MM.1S (cell line): ENCODE results near the gene BORA.

Source experiments
- DNase-seq: peaks from one replicate; pipeline ENCODE4 v3.0.0-alpha.2; 2015
- H2AFZ ChIP-seq: fragments of 300-600 bp; sonication (generic); 2 replicates; pipeline ENCODE4 v1.6.0; 2016; ENCODE audit warnings: antibody characterized with exemption, low read length
- H3F3A ChIP-seq: fragments of 300-600 bp; sonication (generic); 2 replicates; pipeline ENCODE4 v1.6.1; 2016; ENCODE audit warnings: mild to moderate bottlenecking, antibody characterized with exemption, low read length, moderate library complexity, mixed read lengths; ENCODE audit not compliant: insufficient read depth
- H3K27ac ChIP-seq: fragments of 300-600 bp; sonication (generic); 2 replicates; pipeline ENCODE4 v1.5.1; 2016; ENCODE audit warnings: mild to moderate bottlenecking, low read length
- H3K27me3 ChIP-seq: fragments of 300-600 bp; sonication (generic); replicated peaks from 2 replicates; pipeline ENCODE4 v1.6.0; 2016; ENCODE audit warnings: low read length; ENCODE audit not compliant: insufficient read depth
- H3K36me3 ChIP-seq: fragments of 300-600 bp; sonication (generic); replicated peaks from 2 replicates; pipeline ENCODE4 v1.6.1; 2016; ENCODE audit warnings: mild to moderate bottlenecking, low read length, mixed read lengths; ENCODE audit not compliant: insufficient read depth
- H3K4me1 ChIP-seq: fragments of 300-600 bp; sonication (generic); 2 replicates; pipeline ENCODE4 v1.6.1; 2016; ENCODE audit warnings: low read length, mixed read lengths
- H3K4me2 ChIP-seq: fragments of 300-600 bp; sonication (generic); 2 replicates; pipeline ENCODE4 v1.6.0; 2016; ENCODE audit warnings: low read depth, low read length
- H3K4me3 ChIP-seq: fragments of 300-600 bp; sonication (generic); 2 replicates; pipeline ENCODE4 v1.5.1; 2016; ENCODE audit warnings: low read length, mixed read lengths
- H3K79me2 ChIP-seq: fragments of 300-600 bp; sonication (generic); 2 replicates; pipeline ENCODE4 v1.6.1; 2016; ENCODE audit warnings: mixed run types, low read length, mixed read lengths
- H3K9ac ChIP-seq: fragments of 300-600 bp; sonication (generic); 2 replicates; pipeline ENCODE4 v1.6.1; 2016; ENCODE audit warnings: low read length, mixed read lengths
- H3K9me2 ChIP-seq: fragments of 300-600 bp; sonication (generic); replicated peaks from 2 replicates; pipeline ENCODE4 v1.6.1; 2016; ENCODE audit warnings: mild to moderate bottlenecking, low read length, mixed read lengths; ENCODE audit not compliant: insufficient read depth
- H3K9me3 ChIP-seq: fragments of 300-600 bp; sonication (generic); replicated peaks from 2 replicates; pipeline ENCODE4 v1.6.1; 2016; ENCODE audit warnings: mild to moderate bottlenecking, low read length, mixed read lengths; ENCODE audit not compliant: insufficient read depth
- H4K20me1 ChIP-seq: fragments of 300-600 bp; sonication (generic); 2 replicates; pipeline ENCODE4 v1.6.1; 2016; ENCODE audit warnings: mild to moderate bottlenecking, low read length, moderate library complexity, mixed read lengths; ENCODE audit not compliant: insufficient read depth
- CTCF ChIP-seq: fragments of 300-600 bp; sonication (generic); IDR thresholded peaks from 2 replicates; pipeline ENCODE4 v1.5.1; 2016; ENCODE audit warnings: antibody characterized with exemption, low read length, mixed read lengths
- EZH2 ChIP-seq: fragments of 300-600 bp; sonication (generic); optimal IDR thresholded peaks from 2 replicates; pipeline ENCODE3; 2017; ENCODE audit warnings: low read depth, mild to moderate bottlenecking, antibody characterized with exemption, low read length, mixed read lengths
- EZH2phosphoT487 ChIP-seq: fragments of 300-600 bp; sonication (generic); IDR thresholded peaks from 2 replicates; pipeline ENCODE4 v1.6.1; 2018; ENCODE audit warnings: antibody characterized with exemption, low read length

BORA gene

GRCh38 chr13:72757792-72758535 is 30.2 kb downstream of the BORA start:
- no peaks in the 10 kb centered on the region for H3F3A ChIP-seq
- TF ChIP-seq EZH2 (no peak), CTCF (no peak), EZH2phosphoT487 (no peak)
- H3K79me2 ChIP-seq = no peaks in the 10 kb centered on the region
- no peak overlapping the region for H2AFZ ChIP-seq
- H3K4me3 ChIP-seq = no peak overlapping the region
- H3K9ac ChIP-seq = no peak overlapping the region
- H3K36me3 ChIP-seq = no peaks in the 10 kb centered on the region
- no peak for DNase-seq
- H4K20me1 ChIP-seq = no peaks in the 10 kb centered on the region
- H3K27me3 ChIP-seq = no peaks in the 10 kb centered on the region
- no peaks in the 10 kb centered on the region for H3K9me2 ChIP-seq
- no peaks in the 10 kb centered on the region for H3K4me1 ChIP-seq
- H3K9me3 ChIP-seq = no peaks in the 10 kb centered on the region
- H3K4me2 ChIP-seq = no peak overlapping the region
- no peak overlapping the region for H3K27ac ChIP-seq

- Histone ChIP-seq H3K4me3 (no peak overlapping the region), H3K4me2 (no peak overlapping the region), H3K9me2 (no peaks in the 10 kb centered on the region), H3K9me3 (no peaks in the 10 kb centered on the region), H2AFZ (no peak overlapping the region), H3K4me1 (no peaks in the 10 kb centered on the region), H3K79me2 (no peaks in the 10 kb centered on the region), H3F3A (no peaks in the 10 kb centered on the region), H3K27ac (no peak overlapping the region), H3K36me3 (no peaks in the 10 kb centered on the region), H4K20me1 (no peaks in the 10 kb centered on the region), H3K27me3 (no peaks in the 10 kb centered on the region), H3K9ac (no peak overlapping the region)
- no peak for DNase-seq
- TF ChIP-seq EZH2phosphoT487 = no peak
- TF ChIP-seq EZH2 = no peak
- no peak for TF ChIP-seq CTCF
These were observed 32.5 kb downstream of the BORA start for GRCh38 chr13:72760189-72760588.

DNA sequence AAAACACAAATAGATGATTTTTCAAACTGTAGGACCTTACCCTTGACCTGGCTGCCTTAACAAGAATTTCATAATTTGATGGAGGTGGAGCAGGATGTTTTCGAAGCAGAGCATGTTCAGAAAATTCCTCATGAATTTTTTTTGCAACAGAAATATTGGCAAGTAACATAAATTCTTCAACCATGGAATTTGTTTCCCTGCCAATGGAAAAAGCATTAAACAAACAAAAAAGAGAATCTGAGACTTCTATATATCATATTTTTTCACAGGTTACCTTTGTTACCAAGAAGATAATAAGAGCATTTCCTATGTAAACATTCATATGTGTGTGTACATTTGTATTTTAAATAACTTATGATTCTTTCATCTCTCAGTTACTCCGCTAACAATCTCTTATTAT is 35.7 kb downstream of the BORA start:
- no peaks in the 10 kb centered on the region for H3F3A ChIP-seq
- no peak overlapping the region for H2AFZ ChIP-seq
- no peaks in the 10 kb centered on the region for H3K27me3 ChIP-seq
- DNase-seq = no peak
- H4K20me1 ChIP-seq = no peaks in the 10 kb centered on the region
- no peaks in the 10 kb centered on the region for H3K9me2 ChIP-seq
- H3K27ac ChIP-seq = no peak overlapping the region
- H3K4me3 ChIP-seq = no peak overlapping the region
- no peaks in the 10 kb centered on the region for H3K4me1 ChIP-seq
- H3K9me3 ChIP-seq = no peaks in the 10 kb centered on the region
- H3K4me2 ChIP-seq = no peak overlapping the region
- TF ChIP-seq EZH2phosphoT487 (no peak), CTCF (no peak), EZH2 (no peak)
- no peaks in the 10 kb centered on the region for H3K79me2 ChIP-seq
- H3K36me3 ChIP-seq = no peaks in the 10 kb centered on the region
- no peak overlapping the region for H3K9ac ChIP-seq
